Measurements from ENCODE around the gene OOSP1.

GRCh38 chr11:59963733-59964132 is 25.5 kb downstream of the OOSP1 start, which contains the start of gene OOSP4A:
- TF ChIP-seq POLR2A (IDR thresholded peaks at IDR 0.05) (no peak), POLR2AphosphoS5 (IDR thresholded peaks at IDR 0.05; ENCODE audit: insufficient read depth in 1 of 2, low read depth in 1 of 2) (no peak)
- TF ChIP-seq, protein P1, sequence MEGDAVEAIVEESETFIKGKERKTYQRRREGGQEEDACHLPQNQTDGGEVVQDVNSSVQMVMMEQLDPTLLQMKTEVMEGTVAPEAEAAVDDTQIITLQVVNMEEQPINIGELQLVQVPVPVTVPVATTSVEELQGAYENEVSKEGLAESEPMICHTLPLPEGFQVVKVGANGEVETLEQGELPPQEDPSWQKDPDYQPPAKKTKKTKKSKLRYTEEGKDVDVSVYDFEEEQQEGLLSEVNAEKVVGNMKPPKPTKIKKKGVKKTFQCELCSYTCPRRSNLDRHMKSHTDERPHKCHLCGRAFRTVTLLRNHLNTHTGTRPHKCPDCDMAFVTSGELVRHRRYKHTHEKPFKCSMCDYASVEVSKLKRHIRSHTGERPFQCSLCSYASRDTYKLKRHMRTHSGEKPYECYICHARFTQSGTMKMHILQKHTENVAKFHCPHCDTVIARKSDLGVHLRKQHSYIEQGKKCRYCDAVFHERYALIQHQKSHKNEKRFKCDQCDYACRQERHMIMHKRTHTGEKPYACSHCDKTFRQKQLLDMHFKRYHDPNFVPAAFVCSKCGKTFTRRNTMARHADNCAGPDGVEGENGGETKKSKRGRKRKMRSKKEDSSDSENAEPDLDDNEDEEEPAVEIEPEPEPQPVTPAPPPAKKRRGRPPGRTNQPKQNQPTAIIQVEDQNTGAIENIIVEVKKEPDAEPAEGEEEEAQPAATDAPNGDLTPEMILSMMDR (IDR thresholded peaks at IDR 0.05): no peak

All from vagina (tissue), 2 donors.